ENCODE data around the gene ABHD17B.

Gene ABHD17B

GRCh38 chr9:71850996-71851395 is 60.0 kb downstream of the ABHD17B start:
- H3K4me3 ChIP-seq (ENCODE audit: low read depth, low read length) = no peak overlapping the region
- TF ChIP-seq, protein P1, sequence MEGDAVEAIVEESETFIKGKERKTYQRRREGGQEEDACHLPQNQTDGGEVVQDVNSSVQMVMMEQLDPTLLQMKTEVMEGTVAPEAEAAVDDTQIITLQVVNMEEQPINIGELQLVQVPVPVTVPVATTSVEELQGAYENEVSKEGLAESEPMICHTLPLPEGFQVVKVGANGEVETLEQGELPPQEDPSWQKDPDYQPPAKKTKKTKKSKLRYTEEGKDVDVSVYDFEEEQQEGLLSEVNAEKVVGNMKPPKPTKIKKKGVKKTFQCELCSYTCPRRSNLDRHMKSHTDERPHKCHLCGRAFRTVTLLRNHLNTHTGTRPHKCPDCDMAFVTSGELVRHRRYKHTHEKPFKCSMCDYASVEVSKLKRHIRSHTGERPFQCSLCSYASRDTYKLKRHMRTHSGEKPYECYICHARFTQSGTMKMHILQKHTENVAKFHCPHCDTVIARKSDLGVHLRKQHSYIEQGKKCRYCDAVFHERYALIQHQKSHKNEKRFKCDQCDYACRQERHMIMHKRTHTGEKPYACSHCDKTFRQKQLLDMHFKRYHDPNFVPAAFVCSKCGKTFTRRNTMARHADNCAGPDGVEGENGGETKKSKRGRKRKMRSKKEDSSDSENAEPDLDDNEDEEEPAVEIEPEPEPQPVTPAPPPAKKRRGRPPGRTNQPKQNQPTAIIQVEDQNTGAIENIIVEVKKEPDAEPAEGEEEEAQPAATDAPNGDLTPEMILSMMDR (IDR thresholded peaks at IDR 0.05; ENCODE audit: insufficient read depth, low read depth, low read length, missing control alignments) = no peak

DNA sequence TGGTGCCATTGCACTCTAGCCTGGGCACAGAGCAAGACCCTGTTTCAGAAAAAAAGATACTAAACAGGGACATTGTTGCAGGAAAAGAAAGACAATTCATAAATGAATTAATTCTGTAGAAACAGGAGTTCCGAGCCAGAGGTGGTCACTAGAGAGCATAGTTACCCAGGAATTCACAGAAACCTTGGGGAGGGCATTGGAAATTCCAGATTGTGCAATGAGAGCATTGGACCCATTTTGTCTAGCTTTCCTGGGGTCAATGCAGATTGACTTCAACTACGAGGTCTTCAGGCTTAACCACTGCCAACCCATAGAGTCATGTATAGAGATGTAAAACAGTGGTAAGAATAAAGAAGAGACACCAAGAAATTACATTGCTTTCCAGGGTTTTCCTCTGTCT is 63.1 kb downstream of the ABHD17B start:
- TF ChIP-seq, protein P1 (IDR thresholded peaks at IDR 0.05; ENCODE audit: insufficient read depth, low read depth, low read length, missing control alignments) = no peak

More at GRCh38 chr9:71850996-71851395, 60.0 kb downstream of the ABHD17B start:
- DNase-seq (ENCODE audit: low read depth) = no peak

GRCh38 chr9:71844808-71845207 is 66.2 kb downstream of the ABHD17B start:
- no peak for DNase-seq (ENCODE audit: low read depth)
- no peak overlapping the region for H3K4me3 ChIP-seq (ENCODE audit: low read depth, low read length)
- TF ChIP-seq, protein P1 (IDR thresholded peaks at IDR 0.05; ENCODE audit: insufficient read depth, low read depth, low read length, missing control alignments) = no peak

More for the DNA sequence above, 63.1 kb downstream of the ABHD17B start:
- H3K4me3 ChIP-seq (ENCODE audit: low read depth, low read length) = no peak overlapping the region
- no peak for DNase-seq (ENCODE audit: low read depth)

DNA sequence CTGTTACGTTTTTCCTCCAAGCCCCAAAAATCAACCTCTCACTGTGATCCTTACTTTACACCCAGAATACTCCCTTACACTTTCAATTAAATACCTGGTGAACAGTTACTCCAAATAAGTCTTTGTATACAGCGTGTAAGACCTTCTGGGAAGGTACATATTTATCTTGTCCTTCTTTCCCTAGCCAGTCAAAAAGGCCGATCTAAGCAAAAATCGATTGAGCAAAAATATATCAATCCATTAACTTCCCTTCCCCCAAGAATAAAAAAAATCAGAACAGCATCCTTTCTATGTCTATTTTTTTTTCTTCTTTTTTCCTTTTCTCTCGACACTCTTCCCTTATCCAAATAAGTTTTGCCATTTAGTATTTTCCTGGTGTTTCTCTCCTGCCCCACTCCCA is 71.3 kb downstream of the ABHD17B start:
- TF ChIP-seq, protein P1 (IDR thresholded peaks at IDR 0.05; ENCODE audit: insufficient read depth, low read depth, low read length, missing control alignments) = no peak
- DNase-seq (ENCODE audit: low read depth) = no peak
- no peak overlapping the region for H3K4me3 ChIP-seq (ENCODE audit: low read depth, low read length)

DNA sequence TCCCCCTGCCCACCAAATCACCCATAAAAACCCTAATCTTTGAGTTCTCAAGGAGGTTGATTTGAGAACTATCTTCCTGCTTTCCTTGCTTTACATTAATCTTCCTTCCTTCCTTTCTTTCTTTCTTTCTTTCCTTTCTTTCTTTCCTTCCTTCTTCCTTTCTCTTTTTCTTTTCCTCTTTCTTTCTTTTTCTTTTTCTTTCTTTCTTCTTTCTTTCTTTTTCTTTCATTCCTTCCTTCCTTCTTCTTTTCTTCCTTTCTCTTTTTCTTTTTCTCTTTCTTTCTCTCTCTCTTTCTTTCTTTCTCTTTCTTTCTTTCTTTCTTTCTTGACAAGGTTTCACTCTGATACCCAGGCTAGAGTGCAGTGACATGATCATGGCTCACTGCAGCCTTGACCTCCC is 75.4 kb downstream of the ABHD17B start:
- no peak for DNase-seq (ENCODE audit: low read depth)
- TF ChIP-seq, protein P1 (IDR thresholded peaks at IDR 0.05; ENCODE audit: insufficient read depth, low read depth, low read length, missing control alignments) = no peak
- no peak overlapping the region for H3K4me3 ChIP-seq (ENCODE audit: low read depth, low read length)

DNA sequence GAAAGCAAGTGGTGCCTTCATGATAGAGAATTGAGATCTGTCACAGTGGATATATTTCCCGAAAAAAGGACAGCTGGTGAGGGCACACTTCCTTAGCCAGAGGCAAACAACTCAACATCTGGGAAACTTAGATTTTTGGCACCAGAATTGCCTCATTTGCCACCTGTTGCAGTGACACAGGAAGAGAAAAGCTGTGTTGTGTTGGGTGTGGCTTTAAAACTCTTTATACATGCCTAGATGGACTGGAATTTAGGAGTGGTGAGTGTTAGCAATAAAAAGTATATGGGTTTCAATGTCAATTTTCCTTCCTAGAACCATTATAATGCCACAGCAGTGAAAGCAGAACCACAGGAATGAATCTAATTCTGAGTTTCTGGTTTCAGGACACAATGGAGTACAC is 80.1 kb downstream of the ABHD17B start:
- no peak for DNase-seq (ENCODE audit: low read depth)
- no peak overlapping the region for H3K4me3 ChIP-seq (ENCODE audit: low read depth, low read length)
- TF ChIP-seq, protein P1 (IDR thresholded peaks at IDR 0.05; ENCODE audit: insufficient read depth, low read depth, low read length, missing control alignments) = no peak

GRCh38 chr9:71830153-71830552 is 80.8 kb downstream of the ABHD17B start:
- TF ChIP-seq, protein P1 (IDR thresholded peaks at IDR 0.05; ENCODE audit: insufficient read depth, low read depth, low read length, missing control alignments) = no peak
- DNase-seq (ENCODE audit: low read depth) = no peak
- H3K4me3 ChIP-seq (ENCODE audit: low read depth, low read length) = no peak overlapping the region

Measured in GM12865 (cell line).